KOPT-K1 (cell line): ENCODE data around the gene SHISA9.

Experiments
- H3K27ac ChIP-seq: fragments of 200-600 bp; sonication (generic); 2 replicates; pipeline ENCODE4 v1.5.1; 2016; ENCODE audit warnings: antibody characterized with exemption, mild to moderate bottlenecking, low read depth, low read length; ENCODE audit not compliant: poor library complexity, severe bottlenecking
- H3K36me3 ChIP-seq: fragments of 200-600 bp; sonication (generic); 2 replicates; pipeline ENCODE4 v1.5.1; 2017; ENCODE audit warnings: antibody characterized with exemption, mild to moderate bottlenecking, low read length, moderate library complexity; ENCODE audit not compliant: insufficient read depth
- H3K9me3 ChIP-seq: fragments of 200-600 bp; sonication (generic); 2 replicates; pipeline ENCODE4 v1.5.1; 2017; ENCODE audit warnings: antibody characterized with exemption, low read length, mild to moderate bottlenecking; ENCODE audit not compliant: insufficient read depth, poor library complexity, severe bottlenecking

Gene SHISA9

GRCh38 chr16:13262270-13263090, 361.1 kb downstream of the SHISA9 start:
- Histone ChIP-seq H3K27ac (no peak overlapping the region), H3K9me3 (peaks cover 16% of the 10 kb centered on the region), H3K36me3 (no peaks in the 10 kb centered on the region)

DNA sequence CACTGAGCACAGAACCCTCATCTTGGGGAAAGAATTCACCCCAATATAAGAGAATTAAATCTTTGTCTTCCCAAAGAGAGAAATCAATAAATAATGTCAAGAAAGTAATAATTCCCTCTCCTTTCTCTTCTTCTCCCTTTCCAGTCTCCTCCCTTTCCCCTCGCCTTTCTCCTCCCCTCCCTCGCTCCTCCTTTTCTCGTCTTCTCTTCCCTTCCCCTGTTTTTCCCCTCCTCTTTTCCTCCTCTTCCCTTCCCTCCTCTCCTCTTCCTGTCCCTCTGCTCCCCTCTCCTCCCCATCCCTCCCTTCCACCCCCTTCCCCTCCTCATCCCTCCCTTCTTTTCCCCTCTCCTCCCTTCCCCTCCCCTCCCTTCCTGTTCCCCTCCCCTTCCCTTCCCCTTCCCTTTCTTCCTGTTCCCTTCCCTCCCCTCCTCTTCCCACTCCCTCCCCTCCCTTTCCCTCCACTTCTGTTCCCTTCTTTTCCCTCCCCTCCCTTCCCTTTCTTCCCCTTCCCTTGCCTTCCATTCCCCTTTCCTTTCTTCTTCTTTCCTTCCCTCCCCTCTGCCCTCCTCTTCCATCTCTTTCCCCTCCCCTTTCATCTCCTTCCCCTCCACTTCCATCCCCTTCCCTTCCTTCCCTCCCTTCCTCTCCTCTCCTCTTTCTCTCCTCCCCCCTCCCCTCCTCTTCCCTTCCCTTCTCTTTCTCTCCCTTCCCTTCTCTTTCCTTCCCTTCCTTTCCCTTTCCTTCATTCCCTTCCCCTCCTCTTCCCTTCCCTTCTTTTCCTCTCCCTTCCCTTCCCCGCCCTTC, 363.6 kb downstream of the SHISA9 start:
- Histone ChIP-seq H3K9me3 (peaks cover under 1% of the 10 kb centered on the region), H3K36me3 (no peaks in the 10 kb centered on the region), H3K27ac (no peak overlapping the region)

DNA sequence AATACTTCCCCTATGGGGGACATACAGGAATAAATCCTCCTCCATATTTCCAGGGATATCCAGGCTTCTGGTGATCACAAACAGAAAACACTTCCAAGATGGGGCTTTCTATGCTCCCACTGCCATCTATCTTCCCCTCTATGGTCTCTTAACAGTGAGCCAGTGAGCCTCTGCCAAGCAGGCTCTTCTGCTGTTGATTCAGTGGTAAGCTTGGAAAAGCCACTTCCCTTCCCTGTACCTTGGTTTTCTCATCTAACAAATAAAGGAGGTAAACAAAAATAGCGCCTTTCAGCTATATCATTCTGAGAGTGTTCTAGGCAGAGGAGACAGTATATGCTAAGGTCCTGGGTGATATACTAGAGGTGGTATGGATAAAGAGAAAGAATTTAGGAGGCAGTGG, 368.0 kb downstream of the SHISA9 start:
- Histone ChIP-seq H3K36me3 (no peaks in the 10 kb centered on the region), H3K27ac (no peak overlapping the region), H3K9me3 (no peaks in the 10 kb centered on the region)

DNA sequence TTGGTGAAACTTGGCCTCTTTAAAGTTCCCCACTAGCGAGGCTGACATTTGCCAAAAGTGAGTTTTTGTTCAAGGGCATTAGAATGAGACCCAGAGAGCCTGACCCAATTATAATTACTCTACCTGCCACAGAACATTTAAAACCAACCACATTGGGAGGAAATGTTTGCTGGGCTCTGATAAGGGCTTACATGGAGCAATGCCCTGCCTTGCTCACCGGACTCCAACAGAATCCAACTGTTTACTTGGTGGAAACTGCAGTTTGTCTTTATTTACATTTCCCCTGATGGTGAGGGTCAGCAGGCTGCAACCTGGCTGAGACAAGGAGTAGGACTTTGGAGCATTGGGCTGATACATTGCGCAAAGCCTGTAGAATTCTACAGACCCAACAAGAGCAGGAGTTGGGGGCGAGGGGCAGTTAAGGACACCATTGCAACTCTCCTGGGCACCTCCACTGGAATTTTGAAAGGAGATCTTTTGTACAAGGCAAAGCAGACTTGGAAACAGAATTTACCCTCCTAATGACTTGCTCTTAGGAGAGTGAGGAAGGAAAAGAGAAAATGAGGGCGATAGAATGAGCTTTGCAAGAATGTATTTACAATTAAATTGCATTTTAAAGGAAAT, 368.6 kb downstream of the SHISA9 start:
- H3K27ac ChIP-seq: no peak overlapping the region

DNA sequence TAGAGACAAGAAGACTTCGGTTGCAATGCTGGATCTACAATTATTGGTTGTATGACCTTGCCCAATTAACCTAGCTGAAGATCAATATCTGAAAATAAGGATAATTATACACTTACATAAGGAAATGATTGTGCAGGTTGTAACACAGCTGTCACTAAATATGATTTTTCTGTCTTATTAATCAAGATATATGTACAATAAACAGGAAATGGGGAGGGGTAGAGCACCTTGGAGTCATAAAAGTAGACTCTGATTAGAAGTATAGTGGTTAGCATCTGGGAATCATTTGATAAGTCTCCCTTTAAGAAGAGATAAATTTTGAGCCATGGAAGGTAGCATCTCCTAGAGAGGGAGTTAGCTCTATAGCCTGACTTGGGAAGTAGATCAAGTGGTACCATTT, 369.2 kb downstream of the SHISA9 start:
- Histone ChIP-seq H3K27ac (no peak overlapping the region), H3K9me3 (no peaks in the 10 kb centered on the region), H3K36me3 (no peaks in the 10 kb centered on the region)

More for the DNA sequence above, 368.6 kb downstream of the SHISA9 start:
- Histone ChIP-seq H3K36me3 (no peaks in the 10 kb centered on the region), H3K9me3 (no peaks in the 10 kb centered on the region)

- Histone ChIP-seq H3K36me3 (no peaks in the 10 kb centered on the region), H3K9me3 (no peaks in the 10 kb centered on the region), H3K27ac (no peak overlapping the region)
These were observed 388.1 kb downstream of the SHISA9 start for GRCh38 chr16:13289515-13289914.
